ENCODE data around the gene ENTPD1. TPM values are rescaled to one million over a fixed set of nuclear protein-coding genes. Genes with fewer than 3 reads are reported as not detected.

The ENTPD1 gene
- total RNA-seq, 2 donors from 2014 or later: 0.53 to 12.9 TPM

GRCh38 chr10:95810198-95810976 lies 54.4 kb downstream of the ENTPD1 start:
- no peaks in the 10 kb centered on the region for H3K9me3 Mint-ChIP-seq
- H3K4me3 Mint-ChIP-seq: no peak overlapping the region
- no peak for ATAC-seq (replicated peaks in 1 of 2)
- no peak for DNase-seq
- peaks cover 2 to 3% of the 10 kb centered on the region in 2 donors for H3K36me3 Mint-ChIP-seq (ENCODE audit: insufficient read depth in 2 of 2)
- H3K27me3 Mint-ChIP-seq (ENCODE audit: low read depth): peaks cover 32% of the 10 kb centered on the region
- peaks cover 6% of the 10 kb centered on the region for H3K4me1 Mint-ChIP-seq (ENCODE audit: low read depth)
- no peak overlapping the region for H3K27ac Mint-ChIP-seq

- DNase-seq (no peak), ATAC-seq (replicated peaks in 1 of 2) (no peak)
- H3K27ac Mint-ChIP-seq: no peak overlapping the region
- peaks cover 6% of the 10 kb centered on the region for H3K4me1 Mint-ChIP-seq (ENCODE audit: low read depth)
- H3K36me3 Mint-ChIP-seq (ENCODE audit: insufficient read depth in 2 of 2): peaks cover 2 to 3% of the 10 kb centered on the region in 2 donors
- peaks cover 21% of the 10 kb centered on the region for H3K27me3 Mint-ChIP-seq (ENCODE audit: low read depth)
- no peak overlapping the region for H3K4me3 Mint-ChIP-seq
- peaks cover 0 to 1% of the 10 kb centered on the region in 2 donors for H3K9me3 Mint-ChIP-seq
Measured at GRCh38 chr10:95813054-95813685, 57.2 kb downstream of the ENTPD1 start.

GRCh38 chr10:95814011-95814727 lies 58.2 kb downstream of the ENTPD1 start:
- no peak overlapping the region for H3K4me3 Mint-ChIP-seq
- H3K27ac Mint-ChIP-seq: no peak overlapping the region
- no peak for ATAC-seq (replicated peaks in 1 of 2)
- H3K9me3 Mint-ChIP-seq: peaks cover 0 to 1% of the 10 kb centered on the region in 2 donors
- peaks cover 18% of the 10 kb centered on the region for H3K27me3 Mint-ChIP-seq (ENCODE audit: low read depth)
- H3K36me3 Mint-ChIP-seq (ENCODE audit: insufficient read depth in 2 of 2): peaks cover 2 to 3% of the 10 kb centered on the region in 2 donors
- H3K4me1 Mint-ChIP-seq (ENCODE audit: low read depth): peaks cover 13% of the 10 kb centered on the region
- DNase-seq: no peak

GRCh38 chr10:95815133-95815532 lies 59.2 kb downstream of the ENTPD1 start:
- H3K27ac Mint-ChIP-seq: no peak overlapping the region

GRCh38 chr10:95815701-95816240 lies 59.8 kb downstream of the ENTPD1 start:
- ATAC-seq (replicated peaks in 1 of 2): no peak

More at GRCh38 chr10:95815133-95815532, 59.2 kb downstream of the ENTPD1 start:
- Mint-ChIP-seq H3K4me3 (no peak overlapping the region), H3K9me3 (peaks cover 0 to 1% of the 10 kb centered on the region in 2 donors), H3K4me1 (ENCODE audit: low read depth) (peaks cover 20% of the 10 kb centered on the region), H3K36me3 (ENCODE audit: insufficient read depth in 2 of 2) (peaks cover 2 to 3% of the 10 kb centered on the region in 2 donors), H3K27me3 (ENCODE audit: low read depth) (peaks cover 18% of the 10 kb centered on the region)
- no peak for DNase-seq
- ATAC-seq (replicated peaks in 1 of 2): no peak

GRCh38 chr10:95818010-95818409 lies 62.0 kb downstream of the ENTPD1 start:
- Mint-ChIP-seq H3K9me3 (peaks cover 0 to 1% of the 10 kb centered on the region in 2 donors), H3K36me3 (ENCODE audit: insufficient read depth in 2 of 2) (peaks cover 0 to 1% of the 10 kb centered on the region in 2 donors), H3K27me3 (ENCODE audit: low read depth) (peaks cover 10% of the 10 kb centered on the region), H3K4me1 (ENCODE audit: low read depth) (peaks cover 34% of the 10 kb centered on the region), H3K27ac (no peak overlapping the region), H3K4me3 (no peak overlapping the region)
- DNase-seq (no peak), ATAC-seq (replicated peaks in 1 of 2) (no peak)

More at GRCh38 chr10:95815701-95816240, 59.8 kb downstream of the ENTPD1 start:
- no peak for DNase-seq
- no peaks in the 10 kb centered on the region for H3K36me3 Mint-ChIP-seq (ENCODE audit: insufficient read depth in 2 of 2)
- H3K27ac Mint-ChIP-seq: no peak overlapping the region
- peaks cover 26% of the 10 kb centered on the region for H3K4me1 Mint-ChIP-seq (ENCODE audit: low read depth)
- H3K9me3 Mint-ChIP-seq: peaks cover 0 to 1% of the 10 kb centered on the region in 2 donors
- no peak overlapping the region for H3K4me3 Mint-ChIP-seq
- H3K27me3 Mint-ChIP-seq (ENCODE audit: low read depth): peaks cover 18% of the 10 kb centered on the region

GRCh38 chr10:95818668-95819067 lies 62.7 kb downstream of the ENTPD1 start:
- Mint-ChIP-seq H3K4me3 (no peak overlapping the region), H3K27ac (no peak overlapping the region), H3K36me3 (ENCODE audit: insufficient read depth in 2 of 2) (peaks cover 0 to 1% of the 10 kb centered on the region in 2 donors), H3K4me1 (ENCODE audit: low read depth) (peaks cover 34% of the 10 kb centered on the region), H3K27me3 (ENCODE audit: low read depth) (peaks cover 10% of the 10 kb centered on the region), H3K9me3 (peaks cover 0 to 3% of the 10 kb centered on the region in 2 donors)
- ATAC-seq (replicated peaks in 1 of 2): no peak
- no peak for DNase-seq

- peaks cover 0 to 1% of the 10 kb centered on the region in 2 donors for H3K36me3 Mint-ChIP-seq (ENCODE audit: insufficient read depth in 2 of 2)
- H3K4me3 Mint-ChIP-seq: peak overlapping the region in 1 of 2 donors; percentile 14
- H3K27me3 Mint-ChIP-seq (ENCODE audit: low read depth): peaks cover 10% of the 10 kb centered on the region
- H3K4me1 Mint-ChIP-seq (ENCODE audit: low read depth): peaks cover 32% of the 10 kb centered on the region
- peaks cover 0 to 3% of the 10 kb centered on the region in 2 donors for H3K9me3 Mint-ChIP-seq
- DNase-seq: no peak
- peak in 1 of 2 donors; percentile 34 for ATAC-seq (replicated peaks in 1 of 2)
- no peak overlapping the region for H3K27ac Mint-ChIP-seq
Measured at GRCh38 chr10:95819620-95820329, 63.8 kb downstream of the ENTPD1 start.

- Mint-ChIP-seq H3K9me3 (peaks cover 0 to 3% of the 10 kb centered on the region in 2 donors), H3K36me3 (ENCODE audit: insufficient read depth in 2 of 2) (peaks cover 0 to 1% of the 10 kb centered on the region in 2 donors), H3K4me1 (ENCODE audit: low read depth) (peaks cover 28% of the 10 kb centered on the region), H3K27me3 (ENCODE audit: low read depth) (peaks cover 10% of the 10 kb centered on the region), H3K27ac (no peak overlapping the region), H3K4me3 (no peak overlapping the region)
- ATAC-seq (replicated peaks in 1 of 2) (no peak), DNase-seq (no peak)
Measured at GRCh38 chr10:95820363-95820762, 64.4 kb downstream of the ENTPD1 start.

GRCh38 chr10:95821720-95822119 lies 65.8 kb downstream of the ENTPD1 start:
- DNase-seq: no peak
- Mint-ChIP-seq H3K4me1 (ENCODE audit: low read depth) (peaks cover 28% of the 10 kb centered on the region), H3K9me3 (peaks cover 0 to 3% of the 10 kb centered on the region in 2 donors), H3K4me3 (no peak overlapping the region), H3K27ac (no peak overlapping the region), H3K36me3 (ENCODE audit: insufficient read depth in 2 of 2) (peaks cover 0 to 1% of the 10 kb centered on the region in 2 donors), H3K27me3 (ENCODE audit: low read depth) (peaks cover 10% of the 10 kb centered on the region)
- no peak for ATAC-seq (replicated peaks in 1 of 2)

GRCh38 chr10:95830044-95830443 lies 74.1 kb downstream of the ENTPD1 start:
- Mint-ChIP-seq H3K9me3 (no peaks in the 10 kb centered on the region), H3K27me3 (ENCODE audit: low read depth) (no peaks in the 10 kb centered on the region), H3K27ac (no peak overlapping the region), H3K36me3 (ENCODE audit: insufficient read depth in 2 of 2) (peaks cover 0 to 6% of the 10 kb centered on the region in 2 donors), H3K4me3 (peak overlapping the region in 1 of 2 donors; percentile 85), H3K4me1 (ENCODE audit: low read depth) (peaks cover 49% of the 10 kb centered on the region)
- ATAC-seq (replicated peaks in 1 of 2) (no peak), DNase-seq (no peak)

GRCh38 chr10:95831076-95831475 lies 75.1 kb downstream of the ENTPD1 start:
- no peak for DNase-seq
- ATAC-seq (replicated peaks in 1 of 2): no peak
- Mint-ChIP-seq H3K27ac (no peak overlapping the region), H3K4me1 (ENCODE audit: low read depth) (peaks cover 60% of the 10 kb centered on the region), H3K4me3 (peak overlapping the region in 1 of 2 donors; percentile 85), H3K36me3 (ENCODE audit: insufficient read depth in 2 of 2) (peaks cover 0 to 6% of the 10 kb centered on the region in 2 donors), H3K9me3 (no peaks in the 10 kb centered on the region), H3K27me3 (ENCODE audit: low read depth) (no peaks in the 10 kb centered on the region)
